Hematopoietic multipotent progenitor cell treated with erythropoietin and hydrocortisone succinate and interleukin-3 and kit ligand, for 8 days (in vitro differentiated cells): ENCODE data around the gene FSTL3.
"Not testable (repeated sequence)": the region's sequence is repeated elsewhere in the genome, so short reads cannot be mapped to it uniquely, and the experiment has no call there.

ENCODE experiments used
- DNase-seq: peaks from one replicate; pipeline ENCODE4 v3.0.0-alpha.2; 2015

FSTL3 gene

GRCh38 chr19:682678-683320, 6.6 kb downstream of the FSTL3 start:
- DNase-seq = no peak

GRCh38 chr19:685454-685931, 9.3 kb downstream of the FSTL3 start:
- no peak for DNase-seq

DNA sequence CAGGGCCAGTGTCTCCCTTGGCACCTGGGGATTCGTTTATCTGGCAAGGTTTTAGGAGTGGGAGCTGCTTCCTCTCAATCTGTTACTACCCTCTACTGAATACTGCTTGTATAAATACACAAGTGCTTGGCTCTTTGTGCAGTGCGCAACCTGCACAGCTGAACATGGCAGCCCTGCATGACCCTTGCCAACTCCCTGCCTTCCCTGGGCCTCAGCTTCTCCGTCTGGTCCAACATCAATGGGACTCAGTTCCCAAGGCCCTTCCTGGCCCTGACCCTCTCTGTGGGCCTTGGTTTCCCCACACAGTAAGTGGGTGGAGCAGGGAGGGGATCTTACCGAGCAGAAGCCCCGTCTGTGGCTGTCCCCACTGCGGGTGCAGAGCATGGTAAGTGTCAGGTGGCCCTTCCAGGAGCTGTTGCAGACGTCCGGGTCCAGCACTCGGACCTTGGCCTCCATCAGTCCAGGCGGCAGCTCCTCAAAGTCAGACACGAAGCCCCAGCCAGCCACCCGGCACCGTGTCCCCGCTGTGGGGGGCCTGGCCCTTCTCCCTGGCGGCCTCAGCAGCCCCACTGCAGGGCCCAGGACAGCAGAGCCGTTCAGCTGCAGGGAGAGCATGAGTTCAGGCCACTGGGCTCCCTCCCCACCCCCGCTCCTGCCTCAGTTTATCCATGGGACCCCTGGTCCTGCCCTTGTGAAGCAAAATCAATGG, 10.6 kb downstream of the FSTL3 start:
- DNase-seq = no peak

DNA sequence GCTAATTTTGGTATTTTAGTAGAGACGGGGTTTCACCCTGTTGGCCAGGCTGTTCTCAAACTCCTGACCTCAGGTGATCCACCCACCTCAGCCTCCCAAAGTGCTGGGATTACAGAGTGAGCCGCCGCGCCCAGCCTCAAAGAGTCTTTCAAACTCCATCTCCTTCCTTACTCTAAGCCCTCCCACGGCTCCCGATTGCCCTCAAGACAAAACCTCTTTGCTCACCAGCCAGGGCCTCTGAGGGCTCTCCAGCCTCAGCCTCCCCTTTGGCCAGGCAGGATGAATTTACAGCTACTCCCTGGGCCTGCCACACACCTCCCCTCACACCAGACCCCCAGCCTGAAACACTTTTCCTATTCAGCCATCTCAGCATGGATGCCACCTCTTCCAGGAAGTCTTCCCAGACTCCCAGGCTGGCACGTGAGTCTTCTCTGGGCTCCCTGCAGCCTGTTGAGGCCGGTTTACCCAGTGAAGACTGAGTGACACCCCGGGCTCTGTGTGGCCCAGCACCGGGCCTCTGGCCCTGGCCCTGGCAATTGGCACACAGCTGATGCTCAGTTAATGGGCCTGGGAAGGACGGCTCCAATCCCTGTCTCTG, 11.5 kb downstream of the FSTL3 start:
- DNase-seq = no peak

DNA sequence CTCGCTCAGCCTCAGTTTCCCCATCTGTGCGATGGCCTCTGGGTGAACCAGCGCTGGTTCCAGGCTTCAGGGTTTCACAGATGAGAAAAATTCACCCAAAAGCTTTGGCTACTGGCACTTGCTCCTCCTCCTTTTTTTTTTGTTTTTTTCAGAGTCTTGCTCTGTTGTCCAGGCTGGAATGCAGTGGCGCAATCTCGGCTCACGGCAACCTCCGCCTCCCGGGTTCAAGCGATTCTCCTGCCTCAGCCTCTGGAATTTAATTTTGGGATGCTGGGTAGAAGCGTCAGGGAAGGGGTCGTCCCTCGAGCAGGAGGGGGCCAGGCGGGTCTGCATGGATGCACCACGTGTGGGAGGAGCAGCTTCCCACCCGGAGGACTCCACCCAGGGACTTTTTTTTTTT, 12.0 kb downstream of the FSTL3 start:
- no peak for DNase-seq

DNA sequence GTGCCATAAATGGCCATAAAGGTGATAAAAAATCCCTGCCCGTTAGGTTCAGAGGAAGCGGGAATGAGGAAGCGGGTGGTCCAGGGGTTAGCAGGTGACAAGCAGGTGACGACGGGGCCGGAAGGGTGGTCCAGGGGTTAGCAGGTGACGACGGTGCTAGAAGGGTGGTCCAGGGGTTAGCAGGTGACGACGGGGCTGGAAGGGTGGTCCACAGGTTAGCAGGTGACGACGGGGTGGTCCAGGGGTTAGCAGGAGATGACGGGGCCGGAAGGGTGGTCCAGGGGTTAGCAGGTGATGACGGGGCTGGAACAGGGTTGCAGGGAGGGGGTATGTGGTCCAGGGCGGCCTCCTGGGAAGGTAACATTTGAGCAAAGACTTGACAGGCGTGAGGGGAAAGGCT, 12.8 kb downstream of the FSTL3 start:
- no peak for DNase-seq

- DNase-seq = no peak
Measured at GRCh38 chr19:690203-690602, 14.0 kb downstream of the FSTL3 start.

- no peak for DNase-seq
Measured at GRCh38 chr19:694481-695351, 18.5 kb downstream of the FSTL3 start.

DNA sequence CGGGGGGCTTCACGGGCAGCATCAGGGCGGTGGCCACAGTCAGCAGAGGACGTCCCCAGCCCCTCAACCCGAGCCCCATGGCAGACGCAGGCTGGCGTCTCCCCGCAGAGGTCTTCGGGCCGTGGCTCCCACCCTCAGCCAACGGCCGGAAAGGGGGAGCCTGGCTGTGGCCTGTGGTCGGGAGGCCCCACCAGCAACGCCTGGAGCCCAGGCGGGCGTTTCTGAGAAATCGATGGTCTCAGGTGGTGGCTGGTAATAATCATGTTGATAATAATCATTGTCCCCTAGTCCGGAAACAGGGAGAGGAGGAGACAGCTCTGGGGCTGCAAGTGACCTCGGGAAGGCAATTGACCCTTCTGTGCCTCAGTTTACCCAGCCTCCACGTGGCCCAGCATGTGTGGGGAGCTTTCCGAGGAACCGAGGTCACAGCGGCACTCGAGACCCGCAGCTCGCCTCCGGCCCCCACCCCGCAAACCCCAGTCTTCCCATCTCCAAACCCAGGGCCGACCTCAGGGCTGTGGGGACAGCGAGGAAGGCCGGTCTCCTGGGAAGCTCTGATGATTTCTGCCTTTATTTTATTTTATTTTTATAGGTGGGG, 19.3 kb downstream of the FSTL3 start, which contains the start of gene PRSS57:
Gene PRSS57 (minus strand): TSS at position 101 of the 598 bp plus-strand sequence. CDS start 22 bp downstream, at position 79.
- peak; percentile 59 for DNase-seq

DNA sequence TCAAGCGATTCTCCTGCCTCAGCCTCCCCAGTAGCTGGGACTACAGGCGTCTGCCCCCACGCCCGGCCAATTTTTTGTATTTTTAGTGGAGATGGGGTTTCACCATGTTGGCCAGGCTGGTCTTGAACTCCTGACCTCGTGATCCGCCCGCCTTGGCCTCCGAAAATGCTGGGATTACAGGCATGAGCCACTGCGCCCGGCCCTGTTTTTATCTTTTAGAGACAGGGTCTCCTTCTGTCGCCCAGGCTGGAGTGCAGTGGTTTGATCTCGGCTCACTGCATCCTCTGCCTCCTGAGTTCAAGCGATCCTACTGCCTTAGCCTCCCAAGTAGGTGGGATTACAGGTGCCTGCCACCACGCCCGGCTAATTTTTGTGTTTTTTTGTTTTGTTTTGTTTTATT, 22.3 kb downstream of the FSTL3 start:
- peak; percentile 37 for DNase-seq

DNA sequence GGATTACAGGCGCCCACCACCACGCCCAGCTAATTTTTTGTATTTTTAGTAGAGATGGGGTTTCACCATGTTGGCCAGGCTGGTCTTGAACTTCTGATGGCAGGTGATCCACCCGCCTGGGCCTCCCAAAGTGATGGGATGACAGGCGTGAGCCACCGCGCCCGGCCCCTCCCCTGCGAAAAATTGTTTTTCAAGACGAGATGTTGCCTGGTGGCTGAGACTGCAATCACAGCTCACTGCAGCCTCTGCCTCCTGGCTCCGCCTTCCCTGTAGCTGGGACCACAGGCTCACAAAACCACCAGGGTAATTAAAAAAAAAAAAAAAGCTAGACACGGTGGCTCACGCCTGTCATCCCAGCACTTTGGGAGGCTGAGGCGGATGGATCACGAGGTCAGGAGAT, 23.7 kb downstream of the FSTL3 start:
- DNase-seq = peak; percentile 30

DNA sequence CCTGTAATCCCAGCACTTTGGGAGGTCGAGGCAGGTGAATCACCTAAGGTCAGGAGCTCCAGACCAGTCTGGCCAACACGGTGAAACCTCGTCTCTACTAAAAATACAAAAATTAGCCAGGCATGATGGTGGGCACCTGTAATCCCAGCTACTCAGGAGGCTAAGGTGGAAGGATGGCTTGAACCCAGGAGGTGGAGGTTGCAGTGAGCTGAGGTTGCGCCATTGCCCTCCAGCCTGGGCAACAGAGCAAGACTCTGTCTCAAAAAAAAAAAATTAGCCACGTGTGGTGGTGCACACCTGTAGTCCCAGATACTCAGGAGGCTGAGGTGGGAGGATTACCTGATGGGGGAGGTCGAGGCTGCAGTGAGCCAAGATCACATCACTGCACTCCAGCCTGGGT, 26.7 kb downstream of the FSTL3 start:
- DNase-seq = not testable (repeated sequence)

GRCh38 chr19:703329-703650, 27.1 kb downstream of the FSTL3 start:
- no peak for DNase-seq

GRCh38 chr19:703651-704446, 27.7 kb downstream of the FSTL3 start:
- peak; percentile 92 for DNase-seq

DNA sequence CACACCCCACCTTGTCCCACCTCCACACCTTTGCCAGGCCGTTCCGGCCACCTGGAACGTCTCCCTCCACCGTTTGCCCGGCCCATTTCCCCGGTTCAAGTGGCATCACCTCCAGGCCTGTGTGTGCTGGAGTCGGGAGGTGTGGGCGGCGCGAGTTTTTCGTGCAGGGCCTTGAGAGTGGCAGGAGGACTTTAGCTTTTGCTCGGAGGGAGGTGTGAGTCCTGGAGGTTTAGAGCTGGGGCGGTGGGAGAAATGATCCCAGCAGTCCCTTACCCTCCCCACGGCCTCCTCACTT, 28.2 kb downstream of the FSTL3 start:
- no peak for DNase-seq

DNA sequence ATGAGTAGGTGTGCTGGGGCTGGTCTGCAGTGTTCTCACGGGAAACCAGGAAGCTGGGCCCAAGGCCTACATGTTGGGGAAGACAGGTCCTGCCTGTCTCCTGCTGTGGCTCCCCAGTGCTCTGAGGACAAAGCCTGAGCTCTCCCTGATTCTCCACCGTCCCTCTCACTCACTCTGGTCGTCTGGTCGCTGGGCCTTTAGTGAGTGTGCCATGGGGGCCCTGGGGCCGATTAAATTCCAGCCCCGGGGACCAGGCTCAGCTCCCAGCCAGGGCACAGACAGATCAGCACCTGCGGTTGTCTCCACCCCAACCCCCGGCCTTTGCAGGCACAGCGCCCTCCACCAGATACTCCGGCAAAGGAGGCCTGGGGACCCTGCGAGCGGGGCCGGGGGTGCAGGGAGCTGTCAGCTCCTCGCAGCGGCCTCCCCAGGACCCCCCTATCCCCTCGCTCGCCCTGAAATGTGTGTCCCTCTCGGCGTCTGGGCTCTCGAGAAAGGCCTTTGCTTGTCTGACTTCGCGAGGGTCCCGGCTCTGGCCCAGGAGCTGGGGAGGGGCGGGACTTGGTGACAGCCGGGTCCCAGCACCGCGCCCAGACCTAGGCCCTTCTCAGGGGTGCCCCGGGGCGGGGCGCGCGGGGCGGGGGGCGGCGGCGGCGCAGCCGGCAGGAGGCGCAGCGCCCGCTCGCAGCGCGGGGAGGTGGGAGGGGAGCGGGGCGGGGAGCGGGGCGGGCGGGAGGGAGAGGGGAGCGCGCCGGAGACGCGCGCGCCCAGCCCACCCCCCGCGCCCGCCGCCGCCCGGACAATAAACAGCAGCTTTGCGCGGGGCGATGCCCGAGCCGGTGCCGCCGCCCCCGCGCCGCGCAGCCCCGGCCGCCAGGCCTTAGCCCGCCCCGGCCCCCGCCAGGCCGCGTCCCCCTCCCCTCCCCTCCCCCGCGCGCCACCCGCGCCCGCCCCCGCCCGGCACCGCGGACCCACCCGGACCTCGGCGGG, 32.3 kb downstream of the FSTL3 start, which contains the start of gene PALM:
Gene PALM (plus strand): TSS at position 782 of the 990 bp plus-strand sequence. CDS start 212 bp downstream, outside the sequence.
- DNase-seq = no peak

GRCh38 chr19:709196-709964, 33.2 kb downstream of the FSTL3 start:
- no peak for DNase-seq

DNA sequence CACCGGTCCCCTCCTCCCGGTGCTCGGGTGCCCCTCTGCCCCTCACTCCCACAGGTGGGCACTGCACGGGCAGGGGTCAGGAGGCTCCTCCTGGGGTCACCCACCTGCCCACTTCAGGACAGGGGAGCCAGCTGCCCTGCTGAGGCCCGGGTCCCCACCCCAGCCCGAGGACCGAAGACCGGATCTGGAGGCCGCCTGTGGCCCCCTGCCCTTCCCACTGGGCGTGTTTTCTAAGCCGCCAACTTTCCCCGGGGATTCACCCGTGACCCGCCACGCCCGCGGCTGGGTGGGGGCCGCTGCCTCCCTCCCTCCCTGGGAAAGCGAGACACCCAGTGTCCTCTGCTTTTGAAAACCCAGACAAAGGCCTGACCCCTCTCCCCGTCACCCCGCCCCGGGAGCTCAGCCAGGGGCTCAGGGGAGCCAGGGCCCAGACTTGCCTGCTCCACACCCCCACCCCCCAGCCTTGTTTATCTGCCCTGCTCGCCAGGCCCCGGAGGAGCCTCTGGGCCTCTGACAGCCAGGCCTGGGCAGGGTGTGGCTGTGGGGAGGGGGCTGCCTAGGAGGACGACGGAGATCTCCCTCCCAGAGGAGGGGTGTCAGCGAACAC, 33.9 kb downstream of the FSTL3 start:
- no peak for DNase-seq

- DNase-seq = no peak
Measured at GRCh38 chr19:710767-711166, 34.6 kb downstream of the FSTL3 start.
